PC-3 (cell line): ENCODE data around the gene TXN2.

ENCODE experiments used
- CTCF ChIP-seq: fragments of 300-600 bp; sonication (generic); conservative IDR thresholded peaks from 2 replicates; pipeline ENCODE4 v1.5.1; 2017; ENCODE audit warnings: antibody characterized with exemption, low read depth, mild to moderate bottlenecking, low read length
- EZH2phosphoT487 ChIP-seq: fragments of 300-600 bp; sonication (generic); IDR thresholded peaks from 2 replicates; pipeline ENCODE4 v1.6.1; 2018; ENCODE audit warnings: mild to moderate bottlenecking, antibody characterized with exemption, low read length, borderline replicate concordance

DNA sequence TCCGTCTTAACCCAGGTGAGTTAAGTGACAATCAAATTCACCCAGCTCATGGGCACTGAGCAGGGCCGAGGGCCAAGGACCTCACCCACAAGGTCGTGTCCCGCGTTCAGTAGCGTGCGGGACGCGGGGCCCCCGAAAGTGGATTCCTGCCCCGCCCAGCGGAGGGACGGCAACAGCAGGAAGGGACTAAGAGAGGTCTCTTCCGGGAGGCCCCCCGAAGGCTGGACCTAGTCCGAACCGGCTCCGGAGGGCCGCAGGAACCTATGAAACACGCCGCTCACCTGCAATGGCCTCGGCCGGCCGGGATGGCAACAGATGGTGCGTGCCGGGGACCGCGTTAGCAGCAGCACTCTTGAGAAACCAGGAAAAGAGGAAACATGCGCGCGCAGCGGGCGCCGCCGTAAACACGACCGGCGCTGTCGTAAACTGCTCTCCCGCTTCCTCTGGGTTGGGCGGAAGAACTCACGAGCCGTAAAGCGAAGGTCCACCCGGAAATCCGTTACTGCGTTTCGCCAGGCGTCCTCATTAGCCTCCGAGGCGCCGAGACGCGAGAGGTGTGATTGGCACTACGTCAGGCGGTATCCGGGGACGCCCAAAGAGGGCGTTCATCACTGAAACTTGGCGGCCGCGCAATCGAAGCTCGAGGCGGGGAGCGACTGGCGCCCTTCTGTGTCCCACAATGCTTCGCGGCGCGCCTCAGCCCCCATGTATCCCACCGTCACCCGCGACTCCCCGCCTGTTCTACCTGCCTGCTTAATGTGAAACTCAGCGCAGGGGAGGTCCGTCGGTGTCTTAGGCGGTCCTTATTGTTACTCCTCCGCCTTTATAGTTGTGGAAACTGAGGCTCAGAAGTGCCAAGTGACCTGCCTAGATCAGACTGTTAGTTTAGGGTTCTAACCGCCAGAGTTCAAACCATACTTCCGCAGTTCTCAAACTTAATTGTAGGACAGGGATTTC lies 47.6 kb upstream of the TXN2 start, which contains the start of gene EIF3D:
- TF ChIP-seq CTCF (no peak), EZH2phosphoT487 (no peak)
